KOPT-K1 (cell line): Measurements from ENCODE around the gene GPX3.

Source experiments
- H3K27ac ChIP-seq: fragments of 200-600 bp; sonication (generic); 2 replicates; pipeline ENCODE4 v1.5.1; 2016; ENCODE audit warnings: antibody characterized with exemption, mild to moderate bottlenecking, low read depth, low read length; ENCODE audit not compliant: poor library complexity, severe bottlenecking
- H3K36me3 ChIP-seq: fragments of 200-600 bp; sonication (generic); 2 replicates; pipeline ENCODE4 v1.5.1; 2017; ENCODE audit warnings: antibody characterized with exemption, mild to moderate bottlenecking, low read length, moderate library complexity; ENCODE audit not compliant: insufficient read depth
- H3K9me3 ChIP-seq: fragments of 200-600 bp; sonication (generic); 2 replicates; pipeline ENCODE4 v1.5.1; 2017; ENCODE audit warnings: antibody characterized with exemption, low read length, mild to moderate bottlenecking; ENCODE audit not compliant: insufficient read depth, poor library complexity, severe bottlenecking

The GPX3 gene

DNA sequence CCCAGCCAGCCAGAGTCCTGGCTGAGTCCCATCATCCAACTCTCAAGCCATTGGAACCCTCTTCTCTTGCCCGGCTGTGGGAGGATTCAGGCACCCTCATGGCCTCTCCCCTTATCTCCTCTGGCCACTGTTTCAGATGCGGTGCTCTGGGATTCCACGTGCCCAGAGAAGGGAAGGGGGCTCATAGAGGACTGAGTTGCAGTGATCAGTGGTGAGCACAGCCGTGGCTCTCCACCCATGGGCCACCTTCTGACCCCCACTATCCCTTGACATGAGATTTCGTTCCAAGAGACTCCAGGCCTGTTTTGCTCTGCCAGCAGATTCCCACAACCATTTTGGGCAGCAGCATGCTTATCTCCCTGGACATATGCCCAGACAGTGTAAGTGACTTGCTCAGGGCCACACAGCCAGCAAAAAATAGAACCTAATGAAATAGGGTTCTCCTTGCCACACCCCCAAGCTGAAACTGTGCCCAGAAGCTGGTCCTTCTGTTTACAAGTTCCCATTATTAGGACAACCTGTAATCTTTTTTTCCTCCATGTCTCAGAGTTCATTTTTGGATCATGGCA, 2.7 kb downstream of the GPX3 start:
- Histone ChIP-seq H3K27ac (no peak overlapping the region), H3K9me3 (no peaks in the 10 kb centered on the region), H3K36me3 (peaks cover 11% of the 10 kb centered on the region)

DNA sequence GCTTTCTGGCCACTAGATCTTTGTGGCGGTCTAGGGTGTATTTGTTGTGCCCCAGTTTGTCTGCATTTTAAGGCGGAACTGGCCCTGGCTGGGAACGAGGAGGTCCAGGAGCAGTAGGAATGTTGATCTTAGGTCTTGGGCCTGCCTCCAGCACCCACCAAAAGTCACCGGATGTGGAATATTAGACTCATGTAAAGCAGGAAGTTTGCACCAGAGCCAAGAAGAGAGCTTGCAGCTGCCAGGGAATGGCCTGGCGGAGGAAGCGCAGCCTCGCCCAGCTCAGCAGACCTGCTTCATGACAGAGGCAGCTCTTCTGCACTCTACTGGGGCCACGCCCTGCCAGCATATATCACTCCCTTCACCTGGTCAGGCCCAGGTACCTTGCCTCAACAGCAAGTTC, 3.3 kb downstream of the GPX3 start:
- H3K36me3 ChIP-seq, result peaks cover 16% of the 10 kb centered on the region
- no peaks in the 10 kb centered on the region for H3K9me3 ChIP-seq
- H3K27ac ChIP-seq, result no peak overlapping the region

DNA sequence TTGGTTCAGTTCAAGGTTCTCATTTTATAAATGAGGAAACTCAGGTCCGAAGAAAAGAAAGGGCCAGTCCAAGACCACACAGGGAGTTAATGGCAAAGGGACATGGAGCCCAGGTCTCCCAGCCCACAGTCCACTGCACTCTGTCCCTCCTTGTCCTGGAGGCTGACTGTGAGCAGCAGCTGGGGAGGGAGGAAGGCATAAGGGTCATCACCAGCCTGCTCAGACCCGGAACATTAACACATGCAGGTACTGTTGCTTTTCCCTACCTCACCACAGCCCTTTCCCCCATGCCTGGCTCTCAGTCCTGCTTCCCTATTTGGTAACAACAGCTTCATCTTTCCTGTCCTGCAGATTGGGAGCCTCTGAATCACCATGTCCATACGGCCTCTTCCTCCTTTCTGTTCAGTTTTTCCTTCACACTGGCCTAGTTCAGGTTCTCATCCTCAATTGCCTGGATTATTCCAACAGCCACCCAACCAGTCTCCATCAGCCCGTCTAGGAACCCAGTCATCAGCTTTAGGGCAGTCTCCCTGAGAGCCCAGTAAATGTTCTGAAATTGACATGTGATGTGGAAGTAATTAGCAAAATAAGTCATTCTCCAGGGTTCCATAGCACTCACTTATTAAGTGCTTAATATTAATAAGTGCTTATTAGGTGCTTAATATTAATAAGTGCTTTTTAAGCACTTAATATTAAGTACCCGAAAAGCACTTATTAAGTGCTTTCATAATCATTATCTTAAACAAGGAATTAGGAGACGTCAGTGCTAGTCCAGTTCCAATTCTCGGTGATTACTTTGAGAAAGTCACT, 4.3 kb downstream of the GPX3 start:
- H3K9me3 ChIP-seq, result no peaks in the 10 kb centered on the region
- H3K27ac ChIP-seq, result no peak overlapping the region
- H3K36me3 ChIP-seq, result peaks cover 26% of the 10 kb centered on the region

DNA sequence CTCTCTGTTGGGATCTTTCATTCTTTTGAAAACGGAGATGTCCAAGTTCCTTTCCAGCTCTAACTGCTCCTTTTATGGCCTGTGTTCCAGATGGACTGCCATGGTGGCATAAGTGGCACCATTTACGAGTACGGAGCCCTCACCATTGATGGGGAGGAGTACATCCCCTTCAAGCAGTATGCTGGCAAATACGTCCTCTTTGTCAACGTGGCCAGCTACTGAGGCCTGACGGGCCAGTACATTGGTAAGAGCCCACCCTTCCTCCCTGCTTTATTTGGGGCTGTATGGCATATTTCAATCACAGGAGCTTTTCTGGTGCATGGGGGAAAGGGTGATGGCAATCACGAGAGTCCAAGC, 4.8 kb downstream of the GPX3 start:
- Histone ChIP-seq H3K9me3 (no peaks in the 10 kb centered on the region), H3K27ac (no peak overlapping the region), H3K36me3 (peaks cover 32% of the 10 kb centered on the region)

DNA sequence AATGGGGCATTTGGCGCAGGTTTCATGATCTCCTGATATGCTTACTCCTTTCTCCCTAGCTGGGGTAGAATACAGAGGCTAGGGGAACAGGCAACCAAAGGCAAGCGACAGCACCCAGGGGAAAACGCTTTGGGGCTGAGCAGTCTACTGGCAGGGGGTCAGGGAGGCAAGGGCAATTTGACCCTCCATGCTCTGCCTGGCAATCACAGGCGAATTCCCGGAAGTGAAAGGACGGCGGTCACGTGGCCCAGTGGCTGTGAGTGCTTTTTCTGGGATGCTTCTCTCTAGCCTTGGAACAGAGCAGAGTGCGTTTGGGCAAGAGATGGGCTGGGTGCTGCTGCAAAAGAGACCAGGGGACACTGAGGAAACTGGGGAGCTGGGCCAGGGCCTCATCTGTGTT, 5.7 kb downstream of the GPX3 start:
- peaks cover 40% of the 10 kb centered on the region for H3K36me3 ChIP-seq
- no peak overlapping the region for H3K27ac ChIP-seq
- no peaks in the 10 kb centered on the region for H3K9me3 ChIP-seq

DNA sequence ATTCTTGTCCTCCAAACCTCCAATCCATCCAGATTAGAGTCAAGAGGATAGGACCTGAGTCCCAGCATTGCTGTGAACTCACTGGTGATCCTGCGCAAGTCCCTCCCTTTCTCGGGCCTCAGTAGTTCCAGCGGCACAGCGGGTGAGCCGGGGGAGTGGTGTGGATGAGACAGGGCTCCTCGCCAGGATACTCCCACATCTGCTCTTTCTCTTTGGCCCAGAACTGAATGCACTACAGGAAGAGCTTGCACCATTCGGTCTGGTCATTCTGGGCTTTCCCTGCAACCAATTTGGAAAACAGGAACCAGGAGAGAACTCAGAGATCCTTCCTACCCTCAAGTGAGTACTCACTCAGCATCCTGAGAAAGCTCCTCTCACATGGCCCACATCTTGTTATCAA, 6.3 kb downstream of the GPX3 start:
- Histone ChIP-seq H3K27ac (no peak overlapping the region), H3K36me3 (peaks cover 46% of the 10 kb centered on the region)

DNA sequence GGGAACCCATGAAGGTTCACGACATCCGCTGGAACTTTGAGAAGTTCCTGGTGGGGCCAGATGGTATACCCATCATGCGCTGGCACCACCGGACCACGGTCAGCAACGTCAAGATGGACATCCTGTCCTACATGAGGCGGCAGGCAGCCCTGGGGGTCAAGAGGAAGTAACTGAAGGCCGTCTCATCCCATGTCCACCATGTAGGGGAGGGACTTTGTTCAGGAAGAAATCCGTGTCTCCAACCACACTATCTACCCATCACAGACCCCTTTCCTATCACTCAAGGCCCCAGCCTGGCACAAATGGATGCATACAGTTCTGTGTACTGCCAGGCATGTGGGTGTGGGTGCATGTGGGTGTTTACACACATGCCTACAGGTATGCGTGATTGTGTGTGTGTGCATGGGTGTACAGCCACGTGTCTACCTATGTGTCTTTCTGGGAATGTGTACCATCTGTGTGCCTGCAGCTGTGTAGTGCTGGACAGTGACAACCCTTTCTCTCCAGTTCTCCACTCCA, 7.6 kb downstream of the GPX3 start:
- no peaks in the 10 kb centered on the region for H3K9me3 ChIP-seq
- H3K27ac ChIP-seq, result no peak overlapping the region
- peaks cover 60% of the 10 kb centered on the region for H3K36me3 ChIP-seq

More for the DNA sequence above, 6.3 kb downstream of the GPX3 start:
- no peaks in the 10 kb centered on the region for H3K9me3 ChIP-seq

DNA sequence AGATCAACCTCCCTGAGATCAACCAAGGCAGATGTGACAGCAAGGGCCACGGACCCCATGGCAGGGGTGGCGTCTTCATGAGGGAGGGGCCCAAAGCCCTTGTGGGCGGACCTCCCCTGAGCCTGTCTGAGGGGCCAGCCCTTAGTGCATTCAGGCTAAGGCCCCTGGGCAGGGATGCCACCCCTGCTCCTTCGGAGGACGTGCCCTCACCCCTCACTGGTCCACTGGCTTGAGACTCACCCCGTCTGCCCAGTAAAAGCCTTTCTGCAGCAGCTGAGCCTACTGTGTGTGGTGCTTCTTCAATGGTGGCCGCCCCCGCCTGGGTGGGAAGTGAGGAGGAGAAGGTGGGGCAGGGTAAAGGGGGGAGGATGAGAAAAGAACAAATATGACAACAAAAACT, 8.3 kb downstream of the GPX3 start:
- no peaks in the 10 kb centered on the region for H3K9me3 ChIP-seq
- H3K36me3 ChIP-seq, result peaks cover 67% of the 10 kb centered on the region

DNA sequence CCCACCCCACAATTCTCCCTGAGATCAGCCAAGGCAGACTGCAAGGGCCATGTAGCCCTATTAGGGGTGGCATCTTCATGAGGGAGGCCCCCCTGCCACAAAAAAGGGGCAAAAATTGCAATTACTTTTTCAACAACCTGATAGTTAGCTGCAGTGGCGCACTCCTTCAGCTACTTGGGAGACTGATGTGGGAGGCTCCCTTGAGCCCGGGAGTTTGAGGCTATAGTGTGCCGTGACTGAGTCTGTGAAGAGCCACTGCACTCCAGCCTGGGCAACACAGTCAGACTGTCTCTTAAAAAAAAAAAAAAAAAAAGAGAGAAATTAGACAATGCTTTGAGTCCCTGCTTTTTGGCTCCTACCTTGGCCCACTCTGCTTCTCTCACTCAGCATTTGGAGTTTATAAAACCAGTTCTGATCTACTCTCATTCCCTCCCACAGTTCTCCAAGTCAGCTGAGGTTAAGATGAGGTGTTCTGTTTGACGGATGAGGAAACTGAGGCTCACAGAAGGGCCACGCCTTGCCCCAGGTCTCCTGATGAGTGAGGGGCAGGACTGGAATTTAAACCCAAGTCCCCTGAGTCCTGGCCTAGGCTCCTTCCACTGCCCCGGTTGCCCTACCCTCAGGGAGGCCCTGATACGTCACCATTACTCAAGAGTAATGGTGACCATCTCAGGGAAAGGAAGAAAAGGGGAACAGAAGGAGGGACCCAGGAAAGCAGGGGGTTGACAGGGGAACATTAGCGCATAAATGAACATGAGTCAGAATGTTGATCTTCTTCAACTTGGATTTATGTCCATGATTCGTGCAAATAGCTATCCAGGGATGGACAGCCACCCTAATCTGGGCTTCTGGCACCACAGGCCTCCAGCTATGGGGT, 9.0 kb downstream of the GPX3 start:
- Histone ChIP-seq H3K27ac (no peak overlapping the region), H3K9me3 (no peaks in the 10 kb centered on the region), H3K36me3 (peaks cover 74% of the 10 kb centered on the region)

More for the DNA sequence above, 8.3 kb downstream of the GPX3 start:
- H3K27ac ChIP-seq, result no peak overlapping the region

DNA sequence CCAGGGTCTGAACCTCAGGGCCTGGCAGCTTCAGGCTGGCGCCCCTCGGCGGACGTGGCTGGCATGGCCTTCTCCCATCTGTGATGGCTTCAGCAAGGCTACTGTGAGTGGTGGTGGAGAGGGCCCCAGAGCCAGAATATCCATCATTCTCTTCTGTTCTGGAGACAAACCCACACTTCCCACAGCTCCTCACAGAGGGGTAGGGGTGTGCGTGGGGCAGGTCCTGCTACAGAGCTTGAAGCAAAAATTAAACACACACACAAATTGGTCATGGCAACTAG, 9.6 kb downstream of the GPX3 start:
- peaks cover 79% of the 10 kb centered on the region for H3K36me3 ChIP-seq
- H3K9me3 ChIP-seq, result no peaks in the 10 kb centered on the region

DNA sequence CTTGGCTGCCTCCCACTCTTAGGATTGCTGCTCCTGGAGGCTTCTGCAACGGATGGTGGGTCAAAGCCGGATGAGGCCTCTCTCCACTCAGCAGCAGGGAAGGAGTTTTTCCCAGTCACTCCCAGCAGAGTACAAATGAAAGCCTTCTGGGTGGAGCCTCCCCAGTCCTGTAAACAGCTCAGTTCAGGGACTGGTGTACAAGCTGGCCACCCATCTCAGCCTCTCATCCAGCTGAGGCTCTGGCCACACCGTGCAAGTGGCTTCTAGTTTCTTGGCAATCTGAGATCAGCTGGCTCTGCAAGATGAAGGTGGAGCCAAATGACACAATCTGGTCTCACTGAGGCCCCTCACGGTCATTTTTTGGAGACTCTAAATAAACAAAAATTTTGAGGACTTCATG, 10.0 kb downstream of the GPX3 start:
- no peak overlapping the region for H3K27ac ChIP-seq
- peaks cover 83% of the 10 kb centered on the region for H3K36me3 ChIP-seq
- H3K9me3 ChIP-seq, result no peaks in the 10 kb centered on the region

More for the DNA sequence above, 9.6 kb downstream of the GPX3 start:
- H3K27ac ChIP-seq, result no peak overlapping the region

DNA sequence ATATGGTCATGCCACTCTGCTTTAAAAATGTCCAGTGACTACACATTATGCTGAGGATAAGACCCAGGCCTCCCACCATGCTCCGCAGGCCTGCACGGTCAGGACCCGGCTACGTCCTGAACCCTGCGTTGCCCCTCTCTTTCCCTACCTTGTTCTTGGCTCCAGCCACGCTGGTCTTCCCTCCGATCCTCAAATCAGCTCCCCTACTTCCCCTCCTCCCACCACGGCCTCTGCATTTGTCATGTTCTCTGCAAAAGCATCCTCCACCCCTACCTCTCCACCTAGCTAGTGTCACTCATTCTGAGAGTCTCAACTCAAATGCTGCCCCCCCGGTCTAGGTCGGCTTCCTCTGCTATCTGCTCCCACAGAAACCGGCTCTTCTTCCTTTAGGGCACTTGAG, 11.2 kb downstream of the GPX3 start:
- no peaks in the 10 kb centered on the region for H3K9me3 ChIP-seq
- no peak overlapping the region for H3K27ac ChIP-seq
- peaks cover 94% of the 10 kb centered on the region for H3K36me3 ChIP-seq

DNA sequence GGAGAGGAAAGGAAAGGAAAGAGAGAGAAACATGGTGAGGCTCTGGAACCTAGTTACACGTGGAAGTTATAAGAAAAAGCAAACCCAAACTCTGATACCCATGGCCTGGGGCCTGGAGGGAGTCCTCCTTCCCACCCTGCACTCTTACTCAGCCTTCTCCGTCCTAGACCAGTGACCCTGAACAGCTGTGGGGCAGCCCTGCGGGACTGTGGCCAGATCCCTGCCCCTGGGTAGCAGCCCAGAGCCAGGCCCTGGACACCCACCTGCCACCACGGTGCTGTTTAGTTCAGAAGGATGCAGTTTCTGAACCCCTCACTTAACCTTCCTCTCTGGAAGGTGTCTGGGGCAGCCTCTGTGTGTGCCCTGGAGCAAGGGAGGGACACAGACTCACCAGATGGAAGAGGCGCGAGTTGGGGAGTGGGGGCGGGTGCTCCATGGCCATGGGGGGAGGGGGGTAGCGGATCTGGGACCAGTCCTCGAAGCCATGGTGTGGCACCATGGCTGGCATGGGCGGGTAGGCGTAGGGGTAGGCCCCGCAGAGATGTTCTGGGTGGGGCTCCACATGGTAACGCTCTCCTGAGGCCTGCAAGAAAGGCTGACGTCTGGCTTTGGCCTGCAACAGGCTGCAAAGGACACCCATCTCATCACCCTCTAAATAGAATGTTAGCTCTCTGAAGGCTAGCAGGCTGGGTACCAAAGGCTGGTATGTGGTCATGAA, 13.0 kb downstream of the GPX3 start:
- Histone ChIP-seq H3K9me3 (no peaks in the 10 kb centered on the region), H3K27ac (no peak overlapping the region), H3K36me3 (peaks cover 100% of the 10 kb centered on the region)

DNA sequence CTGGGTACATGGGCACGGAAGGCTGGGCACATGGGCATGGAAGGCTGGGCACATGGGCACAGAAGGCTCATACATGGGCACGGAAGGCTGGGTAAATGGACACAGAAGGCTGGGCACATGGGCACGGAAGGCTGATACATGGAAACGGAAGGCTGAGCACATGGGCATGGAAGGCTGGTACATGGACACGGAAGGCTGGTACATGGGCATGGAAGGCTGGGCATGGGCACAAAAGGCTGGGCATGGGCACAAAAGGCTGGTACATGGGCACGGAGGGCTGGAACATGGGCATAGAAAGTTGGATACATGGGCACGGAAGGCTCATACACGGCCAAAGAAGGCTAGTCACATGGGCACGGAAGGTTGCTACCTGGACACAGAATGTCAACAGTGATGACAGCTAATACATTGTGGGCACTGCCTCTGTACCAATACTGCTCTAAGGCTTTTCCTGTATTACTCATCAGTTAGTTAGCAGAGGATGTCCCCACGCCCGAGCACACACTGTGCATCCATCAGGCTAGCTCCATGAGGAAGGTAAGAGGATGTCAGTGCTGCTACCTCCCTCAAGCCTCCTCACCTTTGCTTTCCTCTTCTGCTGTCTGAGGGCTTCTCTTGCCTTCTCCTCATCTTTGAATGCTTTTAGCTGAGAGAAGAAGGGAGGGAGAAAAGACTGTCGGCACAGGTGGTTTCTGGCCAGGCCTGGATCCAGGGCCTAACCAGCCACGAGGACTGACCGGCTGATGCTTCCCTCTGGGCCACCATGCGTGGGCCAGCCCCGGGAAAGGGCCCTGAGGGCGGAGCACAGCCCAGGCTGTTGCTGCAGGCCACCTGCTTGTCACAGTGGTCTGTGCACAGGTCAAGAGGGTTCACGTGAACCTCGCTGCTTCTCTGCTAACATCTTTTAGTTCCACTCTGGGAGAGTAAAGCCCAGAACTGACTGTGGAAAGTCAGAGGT, 14.3 kb downstream of the GPX3 start:
- no peaks in the 10 kb centered on the region for H3K9me3 ChIP-seq
- no peak overlapping the region for H3K27ac ChIP-seq
- H3K36me3 ChIP-seq, result peaks cover 100% of the 10 kb centered on the region
